Activated effector memory CD4-positive, alpha-beta T cell treated with Interleukin-2 at 50 U/mL for 16 hours (primary cell): ENCODE data around the gene GNA14.
"Not testable (repeated sequence)": the region's sequence is repeated elsewhere in the genome, so short reads cannot be mapped to it uniquely, and the experiment has no call there.

Source experiments
- DNase-seq: peaks from one replicate; pipeline ENCODE4 v3.0.0-alpha.2; 2020

Gene GNA14

DNA sequence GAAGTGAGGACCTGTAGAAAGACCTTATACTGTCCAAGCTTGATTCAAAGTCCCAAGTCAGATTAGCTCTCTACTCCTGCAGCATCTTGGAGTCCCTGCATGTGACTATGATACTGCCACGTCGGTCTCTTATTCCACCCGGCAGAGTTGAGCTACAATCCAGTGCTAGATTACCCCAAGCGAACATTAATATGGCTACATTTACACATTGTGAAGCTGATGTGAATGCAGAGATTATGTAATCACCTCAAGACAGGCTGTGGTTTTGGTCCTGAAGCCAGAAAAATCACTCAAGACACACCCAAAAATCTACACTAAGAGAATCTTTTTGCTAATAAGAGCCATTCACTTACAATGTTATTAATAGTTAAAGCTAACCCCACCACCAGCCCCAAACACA is 116.7 kb downstream of the GNA14 start:
- DNase-seq, result no peak

DNA sequence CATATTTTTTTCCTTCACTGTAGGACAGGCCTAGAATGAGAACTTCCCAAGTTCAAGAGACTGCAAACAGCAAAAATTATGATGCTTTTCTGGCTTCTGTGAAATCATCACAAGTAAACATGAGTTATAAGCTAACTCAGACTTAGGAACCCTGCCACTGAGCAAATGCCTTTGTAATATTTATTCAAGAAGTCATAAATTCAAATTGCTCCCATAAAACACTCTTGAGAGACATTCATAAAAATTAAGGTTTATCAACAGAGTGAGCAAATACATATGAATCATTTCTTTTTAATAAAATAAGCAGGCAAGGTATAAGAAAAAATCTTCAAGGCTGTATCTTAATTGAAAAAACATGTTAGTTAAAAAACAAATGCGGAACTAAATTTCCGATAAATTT is 124.2 kb downstream of the GNA14 start:
- no peak for DNase-seq

DNA sequence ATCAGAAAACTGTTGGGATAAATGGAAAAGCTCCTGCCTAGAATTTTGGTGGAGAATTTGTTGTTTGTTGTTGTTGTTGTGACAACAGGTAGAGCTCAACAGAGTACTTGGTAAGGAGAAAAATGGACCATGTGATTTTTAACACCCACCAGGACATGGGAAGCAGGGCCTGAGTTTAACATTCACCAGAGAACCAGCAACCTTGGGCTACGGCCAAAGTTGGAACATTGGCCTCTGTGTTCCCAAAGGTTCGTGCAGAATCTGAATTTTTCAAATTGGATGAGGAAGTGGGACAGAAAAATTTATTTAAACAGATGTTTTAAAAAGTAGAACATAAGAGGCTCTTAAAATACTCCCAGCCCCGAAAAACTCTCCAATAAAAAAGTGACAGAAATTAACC is 127.0 kb downstream of the GNA14 start:
- no peak for DNase-seq

DNA sequence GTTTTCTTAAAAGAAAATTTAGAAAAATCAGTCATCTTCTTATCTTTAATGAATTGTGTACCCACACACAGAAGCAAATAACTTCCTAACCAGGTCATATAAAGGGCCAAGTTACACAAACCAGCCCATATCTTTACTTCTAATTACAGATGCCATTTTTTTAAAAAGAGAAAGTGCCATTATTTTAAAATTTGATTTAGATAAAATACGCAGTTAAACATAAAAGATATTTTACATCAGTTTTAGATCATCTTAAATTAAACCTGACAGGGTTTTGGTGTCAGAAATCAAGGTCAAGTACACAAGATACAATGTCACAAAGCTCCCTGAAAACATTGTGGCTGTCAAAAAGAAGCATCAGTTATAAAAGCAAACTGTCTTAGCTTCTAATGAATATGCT is 129.4 kb downstream of the GNA14 start:
- no peak for DNase-seq

DNA sequence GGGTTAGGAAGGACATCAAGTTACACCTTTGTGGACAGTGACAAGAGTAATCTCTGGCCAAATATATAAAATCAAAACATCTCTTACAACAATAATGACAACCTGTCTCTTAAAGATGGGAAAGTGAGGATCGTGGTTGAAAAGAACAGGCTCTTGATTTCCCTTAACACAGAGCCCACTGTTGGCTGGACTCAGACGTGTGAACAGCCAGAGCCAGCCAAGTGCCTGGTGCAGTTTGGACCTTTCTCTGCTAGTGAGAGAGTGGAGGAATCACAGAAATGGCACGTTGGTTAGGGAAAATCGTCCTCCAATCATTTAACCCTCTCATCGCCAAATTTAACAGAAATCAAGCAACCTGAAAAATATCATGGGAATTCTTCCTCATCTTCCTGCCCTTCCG is 131.3 kb downstream of the GNA14 start:
- no peak for DNase-seq

DNA sequence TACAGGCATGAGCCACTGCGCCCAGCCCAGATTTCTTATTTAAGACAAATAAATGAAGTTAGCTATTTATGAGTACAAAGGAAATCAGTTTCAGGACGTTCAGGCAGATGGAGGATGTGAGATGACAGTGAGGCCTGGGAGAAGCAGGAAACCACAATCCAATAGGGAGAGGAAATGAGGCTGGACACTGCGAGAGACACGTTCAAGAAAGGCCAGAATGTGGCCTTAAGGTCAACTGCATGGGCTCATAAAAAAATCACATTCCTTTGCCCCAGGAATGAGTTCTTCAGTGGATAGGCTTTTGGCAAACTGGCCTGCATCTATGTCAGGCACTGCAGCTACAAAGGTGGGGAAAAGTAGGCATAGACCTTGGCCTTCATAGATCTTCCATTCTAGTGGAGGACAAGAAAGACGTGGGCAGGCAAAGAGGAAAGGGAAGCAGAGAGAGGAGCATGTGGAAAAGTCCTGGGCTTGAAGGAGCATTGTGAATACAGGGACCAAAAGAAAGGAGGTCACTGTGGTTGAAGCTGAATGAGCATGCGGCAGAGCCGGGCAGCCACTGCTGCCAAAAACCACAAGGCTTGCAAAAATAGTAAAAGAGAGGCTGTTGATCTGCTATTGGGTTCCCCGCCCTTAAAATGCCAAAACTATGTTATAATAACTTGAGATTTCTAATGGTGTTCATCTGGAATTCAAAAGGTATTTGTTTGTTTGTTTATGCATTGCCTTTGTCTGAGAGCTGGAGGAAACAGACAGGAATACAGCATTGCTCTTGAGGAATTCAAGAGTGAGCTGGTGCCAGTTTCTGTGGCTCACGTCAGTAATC is 133.0 kb downstream of the GNA14 start:
- no peak for DNase-seq

DNA sequence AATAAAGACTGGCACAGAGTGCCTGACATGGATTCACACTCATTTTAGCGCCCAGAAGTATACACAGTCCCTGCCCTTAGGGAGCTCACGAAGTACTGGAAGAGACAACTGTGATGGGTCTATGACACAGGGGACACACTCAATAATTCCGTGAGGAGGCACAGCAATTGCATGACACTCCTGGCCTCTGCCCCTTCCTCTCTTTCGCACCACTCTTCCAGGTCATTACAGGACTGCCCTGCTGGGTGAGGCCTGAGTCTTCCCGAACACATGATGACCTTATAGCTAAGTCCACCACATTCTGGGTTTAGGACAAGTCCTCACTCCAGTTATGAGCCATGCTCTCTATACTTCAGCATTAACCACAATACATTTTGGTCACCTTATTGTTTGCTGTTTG is 134.7 kb downstream of the GNA14 start:
- DNase-seq, result no peak

DNA sequence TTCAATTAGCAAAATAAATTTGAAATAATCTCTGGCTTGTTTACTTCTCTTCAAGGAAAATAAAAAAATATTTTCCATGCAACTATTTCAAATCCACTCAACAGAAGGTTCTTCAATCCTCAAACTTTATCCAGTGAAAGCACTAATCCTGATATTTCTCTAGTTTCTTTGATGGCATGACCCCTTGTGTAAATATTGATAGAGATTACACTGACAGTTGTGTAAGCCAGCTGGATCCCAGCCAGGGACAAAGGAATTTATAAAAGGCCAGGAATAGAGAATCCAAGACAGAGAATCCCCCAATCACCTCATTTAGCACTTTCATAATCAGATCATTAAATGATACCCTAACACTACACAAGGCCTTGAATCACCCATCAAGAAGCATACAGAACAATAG is 135.2 kb downstream of the GNA14 start:
- no peak for DNase-seq

DNA sequence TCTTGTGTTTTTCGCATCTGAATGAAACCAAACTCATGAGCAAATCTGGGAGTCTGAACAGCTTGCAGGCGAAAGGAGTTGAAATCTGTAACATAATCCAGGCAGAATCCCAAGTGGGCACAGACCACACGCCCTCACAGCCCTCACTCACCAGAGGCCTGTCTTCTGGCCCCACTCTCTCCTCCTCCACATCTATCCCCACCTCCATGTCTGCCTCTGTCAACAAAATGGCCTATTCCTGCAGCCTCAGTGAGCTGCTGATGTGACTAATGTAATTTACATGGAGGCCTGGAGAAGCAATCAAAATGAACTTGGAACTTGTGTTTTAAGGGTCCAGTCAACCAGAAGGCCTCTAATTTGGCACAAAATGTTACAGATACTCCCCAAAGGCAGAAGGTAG is 136.6 kb downstream of the GNA14 start:
- no peak for DNase-seq

DNA sequence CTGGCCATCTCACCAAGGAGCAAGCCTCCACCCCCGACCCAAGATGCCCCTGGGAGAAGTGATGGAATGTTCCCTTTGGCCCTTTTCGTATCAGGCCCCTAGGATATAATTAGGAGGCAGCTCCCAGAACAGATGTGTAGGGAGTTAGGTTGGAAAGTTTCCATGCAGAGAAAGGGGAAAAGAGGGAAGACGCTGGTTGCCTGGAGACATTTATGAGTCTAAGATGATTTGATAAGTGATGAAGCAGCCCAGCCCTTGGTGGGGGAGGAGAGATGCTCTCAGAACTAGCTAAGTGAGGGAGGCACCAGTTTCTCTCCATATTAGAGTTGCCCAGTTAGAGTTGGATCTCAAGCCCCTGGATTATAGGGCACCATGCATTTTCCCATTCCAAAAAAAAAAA is 137.5 kb downstream of the GNA14 start:
- no peak for DNase-seq

DNA sequence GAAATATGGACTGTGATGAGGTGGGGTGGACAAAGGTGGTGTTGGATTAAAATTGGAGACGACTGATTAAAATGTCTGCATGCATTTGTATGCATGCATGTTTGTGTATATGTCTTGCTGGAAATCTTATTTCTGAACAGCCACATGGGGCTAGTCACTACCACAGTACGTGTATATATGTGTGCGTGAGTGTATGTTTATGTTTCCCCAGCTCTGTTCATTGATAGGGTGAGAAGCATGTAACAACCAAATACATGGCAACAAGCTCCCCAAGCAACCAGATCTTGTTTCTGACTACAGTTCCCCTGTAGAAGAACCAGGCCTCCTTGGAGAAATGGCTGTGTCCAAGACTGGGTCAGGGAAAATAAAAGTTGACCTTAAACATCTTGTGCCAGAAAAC is 139.7 kb downstream of the GNA14 start:
- no peak for DNase-seq

DNA sequence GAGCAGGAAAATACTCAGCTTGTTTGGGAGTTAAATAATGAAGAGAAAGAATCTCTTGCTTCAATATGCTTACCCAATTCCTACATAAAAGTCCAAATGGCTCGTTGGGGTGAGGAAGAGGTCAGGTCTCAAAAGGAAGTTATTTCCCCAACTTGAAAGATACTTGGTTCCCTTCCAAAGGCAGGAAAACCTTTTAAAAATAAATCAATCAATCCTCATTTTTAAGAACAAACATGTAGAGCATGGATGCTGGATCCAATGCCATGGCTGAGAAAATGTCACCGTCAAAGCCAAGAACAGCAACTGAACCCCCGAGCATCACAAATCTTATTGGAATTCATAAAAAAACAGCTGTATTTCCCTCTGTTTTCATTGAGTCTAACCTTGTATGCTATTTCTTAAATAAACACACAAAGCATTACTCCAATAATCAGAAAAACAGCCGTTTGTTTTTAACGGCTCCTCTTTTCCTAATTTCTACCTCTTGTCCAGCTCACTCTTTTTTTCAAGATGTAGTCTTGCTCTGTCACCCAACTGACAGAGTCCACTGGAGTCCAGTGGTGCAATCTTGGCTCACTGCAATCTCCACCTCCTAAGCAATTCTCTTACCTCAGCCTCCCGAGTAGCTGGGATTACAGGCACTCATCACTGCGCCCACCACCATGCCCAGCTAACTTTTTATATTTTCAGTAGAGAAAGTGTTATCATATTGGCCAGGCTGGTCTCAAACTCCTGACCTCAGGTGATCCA is 140.7 kb downstream of the GNA14 start:
- no peak for DNase-seq

DNA sequence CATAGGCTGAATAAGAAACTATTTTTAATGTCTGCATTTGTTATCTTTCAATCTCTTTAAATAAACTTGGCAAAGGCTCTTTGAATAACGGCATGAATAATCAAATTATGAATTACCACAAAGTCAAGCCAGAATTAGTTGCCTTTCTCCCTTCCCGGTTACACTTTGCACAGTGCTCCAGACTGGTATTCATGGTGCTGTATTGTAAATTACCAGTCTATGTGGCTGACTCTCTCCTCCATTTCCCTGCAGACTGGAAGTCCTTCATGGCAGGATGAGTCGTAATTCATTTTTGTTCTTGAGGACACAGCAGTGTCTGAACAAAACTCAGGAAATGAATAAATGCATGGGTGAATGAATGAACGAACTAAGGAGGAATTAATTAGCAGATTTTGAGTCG is 142.9 kb downstream of the GNA14 start:
- no peak for DNase-seq

DNA sequence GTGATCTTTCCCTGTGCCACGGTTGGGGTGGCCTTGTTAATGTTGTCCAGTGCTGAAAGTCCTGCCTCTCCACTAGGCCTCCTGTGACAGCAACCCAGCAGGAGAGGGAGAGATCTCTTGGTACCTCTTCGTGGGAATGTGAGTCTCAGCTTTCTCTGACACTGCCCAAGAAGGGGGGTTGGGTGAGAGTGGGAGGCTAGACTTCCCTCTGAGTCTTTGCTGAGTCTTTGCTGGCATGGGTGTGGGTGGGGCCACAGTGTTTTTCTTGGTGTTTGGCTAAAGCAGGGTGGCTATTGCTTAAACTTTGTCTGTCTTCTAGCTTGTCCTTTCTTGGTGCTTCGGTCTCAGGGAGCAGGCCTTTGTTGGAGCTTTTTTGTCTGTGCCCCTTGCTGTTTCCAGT is 145.6 kb downstream of the GNA14 start:
- DNase-seq, result no peak

DNA sequence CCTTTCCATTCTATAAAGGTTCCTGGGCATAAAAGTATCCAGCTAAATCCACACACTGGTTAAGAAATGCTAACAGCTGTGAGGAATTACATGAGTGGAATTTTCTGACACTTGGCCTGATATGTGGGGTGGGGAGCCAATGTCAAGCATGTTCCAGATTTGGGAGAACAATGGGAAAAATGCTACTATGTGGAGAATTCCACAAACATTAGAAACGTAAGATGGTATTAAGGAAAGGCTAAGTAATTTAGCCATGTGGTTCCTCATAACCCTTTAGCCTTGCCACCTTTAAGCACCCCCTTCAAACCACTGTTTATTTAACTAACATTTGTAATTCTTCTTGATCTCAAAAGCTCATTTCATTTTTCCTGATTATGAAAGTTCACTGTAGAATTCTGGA is 149.2 kb downstream of the GNA14 start:
- no peak for DNase-seq

DNA sequence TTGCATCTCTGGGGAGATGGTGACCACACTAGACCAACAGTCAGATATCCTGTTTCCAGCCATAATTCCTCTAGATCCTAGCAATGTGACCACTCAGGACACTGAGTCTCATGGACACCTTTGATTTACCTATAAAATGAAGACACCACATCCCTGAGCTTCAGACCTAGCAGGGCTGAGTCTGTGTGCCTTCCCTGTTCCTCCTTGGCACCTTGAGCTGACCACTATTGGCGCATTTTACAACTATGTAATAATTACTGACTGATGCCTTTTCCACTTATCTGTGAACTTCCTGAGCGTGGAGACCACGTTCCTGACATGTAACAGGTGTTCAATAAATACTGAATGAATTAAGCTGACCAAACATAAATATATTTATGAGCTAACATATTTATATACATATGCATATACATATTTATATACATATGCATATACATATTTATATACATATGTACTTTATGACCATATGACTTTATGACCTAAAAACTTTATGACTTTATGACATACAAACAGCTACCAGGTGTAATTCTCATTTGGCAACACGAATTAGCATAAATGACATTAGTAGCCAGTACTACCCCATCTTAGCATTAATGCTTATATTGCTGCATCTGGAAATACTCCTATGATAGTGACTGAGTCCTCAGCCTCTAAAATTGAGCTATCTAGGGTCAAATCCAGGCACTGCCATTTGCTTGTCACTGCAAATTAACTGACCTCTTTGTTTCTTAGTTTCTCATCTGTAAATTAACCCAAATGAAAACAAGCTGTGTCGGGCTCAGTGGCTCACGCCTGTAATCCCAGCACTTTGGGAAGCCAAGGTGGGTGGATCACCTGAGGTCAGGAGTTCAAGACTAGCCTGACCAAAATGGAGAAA is 150.6 kb downstream of the GNA14 start:
- DNase-seq, result no peak

DNA sequence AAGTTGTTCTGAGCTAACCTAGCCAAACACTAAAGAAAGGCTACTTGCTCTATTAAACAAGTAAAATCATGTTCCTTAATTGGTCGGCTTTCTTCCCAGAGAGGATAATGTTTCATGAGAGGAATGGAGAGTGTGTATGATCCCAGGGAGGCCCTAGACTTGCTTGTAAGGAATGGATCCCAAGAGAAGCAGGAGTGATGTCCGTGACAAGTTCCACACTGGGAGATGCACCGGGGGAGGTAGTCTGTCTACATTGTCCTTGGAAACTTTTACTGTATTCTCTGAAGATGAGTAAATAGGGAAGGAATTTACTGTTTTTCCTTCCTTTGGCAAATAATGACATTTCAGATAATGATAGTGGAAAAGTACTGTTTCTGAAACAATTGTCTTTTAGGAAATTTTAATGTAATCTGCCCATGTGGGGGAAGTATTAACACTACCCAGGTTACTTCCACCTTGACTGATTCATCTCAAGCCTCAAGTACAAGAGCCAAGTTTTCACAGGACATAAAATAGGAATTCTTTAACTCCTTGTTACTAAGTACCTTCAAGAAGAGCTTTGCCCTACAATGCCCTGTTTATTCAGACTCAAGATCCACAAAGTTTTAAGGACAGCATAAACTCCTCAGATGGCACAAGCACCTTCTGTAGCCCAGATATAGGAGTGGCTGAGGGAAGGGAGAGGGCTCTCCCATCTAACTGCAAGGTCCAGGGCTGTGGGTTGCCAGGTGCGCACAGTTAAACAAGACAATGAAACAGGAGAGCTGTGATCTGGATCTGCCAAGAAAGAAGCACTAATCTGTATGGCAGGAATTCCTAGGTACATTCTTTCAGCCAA is 152.1 kb downstream of the GNA14 start:
- DNase-seq, result no peak

DNA sequence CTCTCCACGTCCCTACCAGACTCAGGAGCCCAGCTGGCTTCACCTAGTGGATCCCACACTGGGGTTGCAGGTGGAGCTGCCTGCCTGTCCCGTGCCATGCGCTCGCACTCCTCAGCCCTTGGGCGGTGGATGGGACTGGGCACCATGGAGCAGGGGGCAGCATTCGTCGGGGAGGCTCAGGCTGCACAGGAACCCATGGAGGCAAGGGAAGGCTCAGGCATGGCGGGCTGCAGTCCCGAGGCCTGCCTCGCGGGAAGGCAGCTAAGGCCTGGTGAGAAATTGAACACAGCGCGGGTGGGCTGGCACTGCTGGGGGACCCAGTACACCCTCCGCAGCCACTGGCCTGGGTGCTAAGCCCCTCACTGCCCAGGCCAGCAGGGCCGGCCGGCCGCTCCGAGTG is 157.8 kb downstream of the GNA14 start:
- DNase-seq, result not testable (repeated sequence)

DNA sequence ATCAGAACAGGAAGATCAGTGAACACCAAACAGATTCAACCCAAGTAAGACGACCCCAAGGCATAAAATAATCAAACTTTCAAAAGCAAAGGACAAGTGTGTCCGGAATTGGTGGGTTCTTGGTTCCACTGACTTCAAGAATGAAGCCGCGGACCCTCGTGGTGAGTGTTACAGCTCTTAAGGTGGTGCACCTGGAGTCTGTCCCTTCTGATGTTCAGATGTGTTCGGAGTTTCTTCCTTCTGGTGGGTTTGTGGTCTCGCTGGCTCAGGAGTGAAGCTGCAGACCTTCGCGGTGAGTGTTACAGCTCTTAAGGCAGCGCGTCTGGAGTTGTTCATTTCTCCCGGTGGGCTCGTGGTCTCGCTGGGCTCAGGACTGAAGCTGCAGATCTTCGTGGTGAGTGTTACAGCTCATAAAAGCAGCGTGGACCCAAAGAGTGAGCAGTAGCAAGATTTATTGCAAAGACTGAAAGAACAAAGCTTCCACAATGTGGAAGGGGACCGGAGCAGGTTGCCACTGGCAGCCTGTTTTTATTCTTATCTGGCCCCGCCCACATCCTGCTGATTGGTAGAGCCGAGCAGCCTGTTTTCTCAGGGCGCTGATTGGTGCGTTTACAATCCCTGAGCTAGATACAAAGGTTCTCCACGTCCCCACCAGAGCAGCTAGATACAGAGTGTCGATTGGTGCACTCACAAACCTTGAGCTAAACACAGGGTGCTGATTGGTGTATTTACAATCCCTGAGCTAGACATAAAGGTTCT is 158.5 kb downstream of the GNA14 start:
- not testable (repeated sequence) for DNase-seq

DNA sequence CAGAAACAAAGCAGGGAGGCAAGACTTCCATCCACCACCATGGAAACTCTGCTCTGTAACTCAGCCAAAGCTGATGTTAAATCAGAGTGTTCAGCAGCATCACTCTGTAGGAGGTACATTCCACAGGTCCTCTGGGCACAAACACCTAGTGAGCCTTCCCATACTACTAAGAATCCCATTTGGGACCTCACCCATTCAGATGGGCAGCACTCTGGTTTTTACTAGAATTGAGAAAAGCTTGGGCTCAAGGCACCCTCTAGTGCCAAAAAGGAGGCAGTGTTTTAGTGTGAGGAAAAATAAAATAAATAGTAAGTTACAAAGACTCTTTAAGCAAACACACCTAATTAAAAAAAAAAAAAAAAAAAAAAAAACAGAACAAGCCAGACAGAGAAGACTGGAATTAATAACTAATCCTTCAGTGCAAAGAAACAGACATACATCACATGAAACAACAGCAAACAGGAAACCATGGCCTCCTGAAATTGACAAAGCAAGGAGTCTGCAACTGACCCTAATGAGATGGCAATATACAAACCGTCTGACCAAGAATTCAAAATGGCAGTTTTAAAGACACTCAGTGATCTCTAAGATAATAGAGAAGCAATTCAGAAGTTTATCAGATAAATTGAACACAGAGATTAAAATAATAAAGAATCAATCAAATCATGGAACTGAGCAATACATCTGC is 159.5 kb downstream of the GNA14 start:
- no peak for DNase-seq

DNA sequence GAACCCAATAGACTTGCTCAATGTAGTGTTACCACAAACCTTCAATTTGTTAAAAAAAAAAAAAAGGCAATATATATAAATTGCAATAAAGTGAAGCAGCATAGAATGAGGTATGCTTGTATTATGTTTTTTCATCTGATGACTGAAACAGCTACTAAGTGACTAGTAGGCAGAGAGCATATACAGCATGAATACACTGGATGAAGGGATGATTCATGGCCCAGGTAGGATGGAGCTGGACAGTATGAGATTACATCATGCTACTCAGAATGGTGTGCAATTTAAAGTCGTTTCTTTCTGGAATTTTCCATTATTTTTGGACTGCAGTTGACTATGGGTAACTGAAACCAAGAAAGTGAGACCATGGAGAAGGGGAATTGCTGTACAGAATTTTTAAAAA is 161.2 kb downstream of the GNA14 start:
- no peak for DNase-seq
